Liver (tissue), 3 donors: ENCODE measurements around the gene COLEC12.

Experiments used
- CTCF ChIP-seq: fragments of 150-350 bp; IDR thresholded peaks from 2 replicates; pipeline ENCODE4 v1.5.1; 2017; ENCODE audit warnings: improper control_type of control experiment, low read depth, low read length; ENCODE audit not compliant: missing input control
- REST ChIP-seq: IDR thresholded peaks from 2 replicates; pipeline ENCODE4 v1.6.1; 2016; ENCODE audit warnings: antibody characterized with exemption, mild to moderate bottlenecking
- SP1 ChIP-seq: IDR thresholded peaks from 2 replicates; pipeline ENCODE4 v1.6.1; 2018; ENCODE audit warnings: antibody characterized with exemption, mild to moderate bottlenecking
- donor health status: healthy.
- donor health status: healthy.

- no peak for TF ChIP-seq REST
- TF ChIP-seq CTCF = no peak
- no peak for TF ChIP-seq SP1
Observed at GRCh38 chr18:371609-371982, 128.9 kb downstream of the COLEC12 start.
